ENCODE results near the gene TRIM29. TPM values are rescaled to one million over a fixed set of nuclear protein-coding genes. Genes with fewer than 3 reads are reported as not detected.
"Not testable (repeated sequence)": the region's sequence is repeated elsewhere in the genome, so short reads cannot be mapped to it uniquely, and the experiment has no call there.

The TRIM29 gene
- total RNA-seq, 1 donor from 2014 or later = not detected

- Mint-ChIP-seq H3K27ac (ENCODE audit: unreplicated experiment) (no peak overlapping the region), H3K4me1 (ENCODE audit: unreplicated experiment) (no peaks in the 10 kb centered on the region), H3K36me3 (ENCODE audit: low read depth, unreplicated experiment) (no peaks in the 10 kb centered on the region), H3K4me3 (ENCODE audit: unreplicated experiment) (no peak overlapping the region), H3K27me3 (ENCODE audit: unreplicated experiment) (peaks cover 5% of the 10 kb centered on the region), H3K9me3 (ENCODE audit: unreplicated experiment) (no peaks in the 10 kb centered on the region)
- no peak for DNase-seq (ENCODE audit: low spot score)
- TF ChIP-seq CTCF (IDR thresholded peaks at IDR 0.05; ENCODE audit: unreplicated experiment) = no peak
Measured at GRCh38 chr11:120149246-120149645, 11.3 kb upstream of the TRIM29 start.

DNA sequence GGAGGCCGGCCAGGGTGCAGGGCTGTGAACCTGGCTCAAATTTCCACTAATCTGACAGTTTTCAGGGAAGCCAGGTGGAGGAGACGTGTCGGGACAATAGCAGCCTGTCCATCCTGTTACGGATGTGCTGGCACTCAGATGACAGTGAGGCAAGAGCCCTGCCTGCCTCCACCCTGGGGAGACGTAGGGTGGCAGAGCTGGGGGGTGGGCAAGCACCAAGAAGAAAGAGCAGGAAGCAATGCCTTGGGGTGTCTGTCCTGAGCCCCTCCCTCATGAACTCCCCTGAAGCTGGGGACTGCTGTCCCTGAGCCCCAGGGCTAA is 10.0 kb upstream of the TRIM29 start:
- no peak for TF ChIP-seq CTCF (IDR thresholded peaks at IDR 0.05; ENCODE audit: unreplicated experiment)
- Mint-ChIP-seq H3K36me3 (ENCODE audit: low read depth, unreplicated experiment) (no peaks in the 10 kb centered on the region), H3K4me1 (ENCODE audit: unreplicated experiment) (no peaks in the 10 kb centered on the region), H3K27ac (ENCODE audit: unreplicated experiment) (no peak overlapping the region), H3K27me3 (ENCODE audit: unreplicated experiment) (peaks cover 5% of the 10 kb centered on the region), H3K9me3 (ENCODE audit: unreplicated experiment) (no peaks in the 10 kb centered on the region), H3K4me3 (ENCODE audit: unreplicated experiment) (no peak overlapping the region)
- no peak for DNase-seq (ENCODE audit: low spot score)

DNA sequence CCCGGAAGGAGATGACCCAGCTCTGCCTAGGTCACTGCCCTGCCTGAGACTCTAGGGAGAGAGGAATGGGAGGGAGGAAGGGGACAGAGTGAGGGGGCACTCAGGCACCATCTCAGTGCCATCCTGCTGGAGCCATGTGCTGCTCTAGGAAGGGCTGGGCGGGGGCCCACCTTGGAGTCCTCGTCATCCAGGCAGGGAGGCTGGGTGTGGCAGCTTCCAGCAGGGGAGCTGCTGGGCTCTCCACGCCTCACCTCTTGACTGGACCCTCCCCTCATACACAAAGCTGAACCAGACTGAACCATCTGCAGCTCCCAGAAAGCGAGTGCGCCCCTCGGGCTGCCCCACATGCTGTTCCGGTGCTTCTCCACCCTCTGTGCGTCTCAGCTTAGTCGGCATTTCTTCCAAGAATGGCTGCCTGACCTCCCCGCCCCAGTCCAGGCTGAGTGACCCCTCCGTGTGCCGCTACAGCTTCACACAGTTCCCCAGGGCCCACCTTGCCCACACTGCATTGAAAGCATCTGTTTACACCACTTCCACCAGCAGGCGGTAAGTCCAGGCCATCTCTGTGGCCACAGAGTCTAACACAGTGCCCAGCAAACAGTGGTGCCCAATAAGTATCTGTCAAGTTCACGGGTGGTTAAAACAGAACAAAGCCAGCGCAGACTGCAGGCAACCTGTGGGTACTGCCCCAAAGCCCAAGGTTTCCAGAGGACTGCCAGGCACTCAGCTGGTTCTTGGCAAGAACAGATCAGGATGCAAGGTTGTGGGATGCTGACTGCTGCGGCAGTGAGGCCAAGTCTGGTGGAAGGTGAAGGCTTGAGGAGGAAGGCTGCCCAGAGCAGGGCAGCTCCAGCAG is 9.4 kb upstream of the TRIM29 start:
- peaks cover 5% of the 10 kb centered on the region for H3K27me3 Mint-ChIP-seq (ENCODE audit: unreplicated experiment)
- no peaks in the 10 kb centered on the region for H3K9me3 Mint-ChIP-seq (ENCODE audit: unreplicated experiment)
- TF ChIP-seq CTCF (IDR thresholded peaks at IDR 0.05; ENCODE audit: unreplicated experiment) = no peak
- H3K36me3 Mint-ChIP-seq (ENCODE audit: low read depth, unreplicated experiment) = no peaks in the 10 kb centered on the region
- H3K4me3 Mint-ChIP-seq (ENCODE audit: unreplicated experiment) = no peak overlapping the region
- no peak for DNase-seq (ENCODE audit: low spot score)
- no peaks in the 10 kb centered on the region for H3K4me1 Mint-ChIP-seq (ENCODE audit: unreplicated experiment)
- no peak overlapping the region for H3K27ac Mint-ChIP-seq (ENCODE audit: unreplicated experiment)

DNA sequence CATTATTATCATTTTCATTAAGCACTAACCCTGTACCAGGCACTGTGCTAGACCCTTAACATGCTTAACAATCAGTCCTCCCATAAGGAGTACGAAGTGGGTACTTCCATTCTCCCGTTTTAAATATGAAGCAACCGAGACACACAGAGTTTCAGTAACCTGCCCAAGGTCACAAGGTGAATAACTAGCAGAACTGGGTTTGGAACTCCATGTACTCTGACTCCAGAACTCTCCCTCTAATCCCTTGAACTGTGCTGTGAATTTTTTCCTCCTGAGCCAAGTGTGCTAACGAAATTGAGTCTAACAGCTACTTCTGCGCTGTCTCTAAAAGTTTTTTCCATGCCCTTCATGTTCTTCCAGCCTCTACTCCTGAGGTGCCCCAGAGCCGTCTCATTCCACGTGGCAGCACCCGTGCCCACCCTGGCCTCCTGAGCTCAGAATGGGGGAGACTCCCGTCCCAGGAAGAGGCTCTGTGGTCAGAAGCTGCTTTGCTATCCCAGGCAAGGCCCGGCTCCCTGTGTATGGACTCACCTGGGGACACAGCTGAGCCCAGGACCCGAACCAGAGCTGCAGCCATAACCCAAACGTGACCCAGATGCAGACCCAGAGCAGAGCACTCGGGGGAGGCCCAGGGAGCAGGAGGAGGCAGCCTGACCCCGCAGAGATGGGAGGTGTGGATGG is 8.6 kb upstream of the TRIM29 start:
- Mint-ChIP-seq H3K9me3 (ENCODE audit: unreplicated experiment) (no peaks in the 10 kb centered on the region), H3K27me3 (ENCODE audit: unreplicated experiment) (peaks cover 6% of the 10 kb centered on the region), H3K27ac (ENCODE audit: unreplicated experiment) (no peak overlapping the region), H3K4me3 (ENCODE audit: unreplicated experiment) (no peak overlapping the region), H3K4me1 (ENCODE audit: unreplicated experiment) (no peaks in the 10 kb centered on the region), H3K36me3 (ENCODE audit: low read depth, unreplicated experiment) (no peaks in the 10 kb centered on the region)
- no peak for DNase-seq (ENCODE audit: low spot score)
- TF ChIP-seq CTCF (IDR thresholded peaks at IDR 0.05; ENCODE audit: unreplicated experiment) = no peak

DNA sequence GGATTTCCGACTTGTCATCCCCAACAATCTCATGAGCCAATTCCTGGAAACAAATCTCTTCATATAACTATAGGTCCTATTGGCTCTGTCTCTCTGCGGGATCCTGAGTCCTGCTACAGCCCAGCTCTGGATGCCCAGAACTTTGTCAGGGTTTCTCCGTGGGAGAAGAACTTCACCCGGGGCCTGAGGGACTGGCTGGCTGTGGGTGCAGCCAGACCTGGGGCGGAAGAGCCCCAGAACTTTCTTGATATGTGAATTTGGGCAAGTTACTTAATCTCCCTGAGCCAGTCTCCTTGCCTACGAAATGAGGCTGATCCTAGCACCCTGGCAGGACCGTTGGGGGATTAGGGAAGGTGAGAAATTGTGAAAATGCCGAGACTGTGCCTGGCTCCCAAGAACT is 6.6 kb upstream of the TRIM29 start:
- Mint-ChIP-seq H3K27ac (ENCODE audit: unreplicated experiment) (no peak overlapping the region), H3K36me3 (ENCODE audit: low read depth, unreplicated experiment) (no peaks in the 10 kb centered on the region), H3K4me1 (ENCODE audit: unreplicated experiment) (no peaks in the 10 kb centered on the region), H3K27me3 (ENCODE audit: unreplicated experiment) (peaks cover 6% of the 10 kb centered on the region), H3K9me3 (ENCODE audit: unreplicated experiment) (no peaks in the 10 kb centered on the region), H3K4me3 (ENCODE audit: unreplicated experiment) (no peak overlapping the region)
- TF ChIP-seq CTCF (IDR thresholded peaks at IDR 0.05; ENCODE audit: unreplicated experiment) = no peak
- no peak for DNase-seq (ENCODE audit: low spot score)

DNA sequence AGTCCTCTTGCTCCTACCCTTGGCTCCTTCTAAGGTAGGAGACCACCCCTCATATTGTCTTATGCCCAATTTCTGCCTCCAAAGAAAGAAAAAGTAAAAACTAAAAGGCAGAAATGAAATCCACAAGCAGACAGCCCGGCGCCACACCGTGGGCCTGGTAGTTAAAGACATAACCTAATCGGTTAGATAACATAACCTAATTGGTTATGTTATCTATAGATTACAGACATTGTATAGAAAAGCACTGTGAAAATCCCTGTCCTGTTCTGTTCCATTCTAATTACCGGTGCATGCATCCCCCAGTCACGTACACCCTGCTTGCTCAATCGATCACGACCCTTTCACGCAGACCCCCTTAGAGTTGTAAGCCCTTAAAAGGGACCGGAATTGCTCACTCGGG is 5.6 kb upstream of the TRIM29 start:
- not testable (repeated sequence) for H3K9me3 Mint-ChIP-seq (ENCODE audit: unreplicated experiment); DNase-seq (ENCODE audit: low spot score); H3K4me1 Mint-ChIP-seq (ENCODE audit: unreplicated experiment); H3K27ac Mint-ChIP-seq (ENCODE audit: unreplicated experiment); H3K4me3 Mint-ChIP-seq (ENCODE audit: unreplicated experiment); H3K27me3 Mint-ChIP-seq (ENCODE audit: unreplicated experiment); H3K36me3 Mint-ChIP-seq (ENCODE audit: low read depth, unreplicated experiment)

All from endothelial cell (in vitro differentiated cells).